NB4 (cell line): Measurements from ENCODE around the gene SRXN1.

Experiments used
- POLR2A ChIP-seq: IDR thresholded peaks from 2 replicates; pipeline ENCODE4 v1.6.1; 2011; ENCODE audit warnings: mild to moderate bottlenecking; ENCODE audit not compliant: insufficient read length; ENCODE audit errors: extremely low read depth
- TF ChIP-seq, protein P1 (sequence below): IDR thresholded peaks from one replicate; pipeline ENCODE4 v1.5.1; 2012; ENCODE audit warnings: low read depth, low read length
- TF ChIP-seq, protein P2 (sequence below): IDR thresholded peaks from 2 replicates; pipeline ENCODE4 v1.6.1; 2011; ENCODE audit warnings: low read depth, low read length

DNA sequence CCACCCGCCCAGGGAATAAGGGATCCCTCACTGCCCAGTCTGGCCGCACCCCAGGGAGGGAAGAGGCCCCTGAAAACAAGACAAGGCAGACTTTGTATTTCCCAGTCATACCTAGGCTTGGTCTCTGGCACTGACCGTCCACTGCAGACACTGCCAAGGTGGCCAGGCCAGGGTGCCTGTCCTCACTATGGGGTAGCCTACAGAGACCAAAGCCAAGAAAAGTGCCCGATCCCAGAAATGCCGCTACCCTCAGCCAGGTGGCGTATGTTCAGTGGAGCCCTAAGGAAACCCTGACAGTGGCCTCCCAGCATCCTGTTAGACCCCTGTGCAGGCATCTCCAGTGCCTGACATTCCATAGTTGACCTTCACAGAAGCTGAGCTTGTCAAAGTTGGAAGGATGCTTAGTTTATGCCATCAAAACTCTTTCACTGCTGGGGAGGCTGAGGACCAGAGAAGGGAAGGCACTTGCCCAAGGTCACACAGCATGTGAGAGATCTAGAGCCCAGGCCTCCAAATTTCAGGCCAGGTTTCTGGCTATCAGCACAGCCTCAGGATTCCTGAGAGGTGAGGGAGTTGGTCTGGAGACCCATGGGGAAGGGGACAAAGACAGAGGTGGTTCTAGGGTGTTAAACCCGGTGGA, 20.1 kb upstream of the SRXN1 start:
- TF ChIP-seq, protein P1, sequence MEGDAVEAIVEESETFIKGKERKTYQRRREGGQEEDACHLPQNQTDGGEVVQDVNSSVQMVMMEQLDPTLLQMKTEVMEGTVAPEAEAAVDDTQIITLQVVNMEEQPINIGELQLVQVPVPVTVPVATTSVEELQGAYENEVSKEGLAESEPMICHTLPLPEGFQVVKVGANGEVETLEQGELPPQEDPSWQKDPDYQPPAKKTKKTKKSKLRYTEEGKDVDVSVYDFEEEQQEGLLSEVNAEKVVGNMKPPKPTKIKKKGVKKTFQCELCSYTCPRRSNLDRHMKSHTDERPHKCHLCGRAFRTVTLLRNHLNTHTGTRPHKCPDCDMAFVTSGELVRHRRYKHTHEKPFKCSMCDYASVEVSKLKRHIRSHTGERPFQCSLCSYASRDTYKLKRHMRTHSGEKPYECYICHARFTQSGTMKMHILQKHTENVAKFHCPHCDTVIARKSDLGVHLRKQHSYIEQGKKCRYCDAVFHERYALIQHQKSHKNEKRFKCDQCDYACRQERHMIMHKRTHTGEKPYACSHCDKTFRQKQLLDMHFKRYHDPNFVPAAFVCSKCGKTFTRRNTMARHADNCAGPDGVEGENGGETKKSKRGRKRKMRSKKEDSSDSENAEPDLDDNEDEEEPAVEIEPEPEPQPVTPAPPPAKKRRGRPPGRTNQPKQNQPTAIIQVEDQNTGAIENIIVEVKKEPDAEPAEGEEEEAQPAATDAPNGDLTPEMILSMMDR = no peak
- TF ChIP-seq POLR2A = no peak
- TF ChIP-seq, protein P2, sequence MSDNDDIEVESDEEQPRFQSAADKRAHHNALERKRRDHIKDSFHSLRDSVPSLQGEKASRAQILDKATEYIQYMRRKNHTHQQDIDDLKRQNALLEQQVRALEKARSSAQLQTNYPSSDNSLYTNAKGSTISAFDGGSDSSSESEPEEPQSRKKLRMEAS = no peak
